Omental fat pad (tissue), 4 donors: ENCODE measurements around the gene SIRT4. TPM values are rescaled to one million over a fixed set of nuclear protein-coding genes. Genes with fewer than 3 reads are reported as not detected.
"Not testable (repeated sequence)": the region's sequence is repeated elsewhere in the genome, so short reads cannot be mapped to it uniquely, and the experiment has no call there.

Source experiments
- ATAC-seq: fragments of 150-250 bp; one replicate; pipeline ENCODE4 v1.9.1; 2016; ENCODE audit warnings: mild to moderate bottlenecking, moderate library complexity; ENCODE audit not compliant: low FRiP score
- DNase-seq: peaks from one replicate; pipeline ENCODE4 v3.0.0-alpha.2; 2019; ENCODE audit warnings: low spot score
- total RNA-seq, 4 donors: library from RNA; depleted of rRNA; stranded (reverse); fragments of >200 nt; gene quantifications; one replicate each; pipeline ENCODE4 v1.1.0, GENCODE V29; 2016
- TF ChIP-seq, protein P1 (sequence below), 3 donors: fragments of 450-650 bp; IDR thresholded peaks; one replicate each; pipeline ENCODE4 v1.5.1; 2016 to 2017; ENCODE audit warnings: antibody characterized with exemption in 3 of 3, mild to moderate bottlenecking in 3 of 3, moderate library complexity in 2 of 3

The SIRT4 gene
- total RNA-seq, 4 donors from 2014 or later: 1.3 to 2.4 (median 1.4) TPM; not detected in 1

DNA sequence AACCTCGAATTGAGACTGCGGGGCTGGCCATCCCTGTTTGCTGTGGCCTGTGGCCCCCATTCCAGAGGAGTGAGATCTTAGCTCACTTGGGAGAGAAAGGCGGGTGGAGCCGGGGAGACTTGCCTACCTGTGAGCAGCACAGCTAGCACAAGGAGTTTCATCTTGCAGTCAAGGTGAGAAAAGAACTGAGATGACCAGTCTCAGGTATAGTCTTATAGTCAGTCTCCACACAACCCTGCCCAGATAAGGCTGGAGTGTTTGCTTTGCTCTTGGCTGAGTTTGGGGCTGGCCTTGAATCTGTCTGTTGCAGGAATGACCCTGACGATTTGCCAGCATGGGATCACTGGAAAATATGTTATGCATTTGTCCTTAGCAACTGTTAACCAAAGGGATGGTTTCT is 25.5 kb downstream of the SIRT4 start, which contains the start of gene PLA2G1B:
Gene PLA2G1B, minus strand, starts transcription at position 187 of the 400 bp plus-strand sequence. Its CDS starts 26 bp downstream, at position 161.
- TF ChIP-seq, protein P1, sequence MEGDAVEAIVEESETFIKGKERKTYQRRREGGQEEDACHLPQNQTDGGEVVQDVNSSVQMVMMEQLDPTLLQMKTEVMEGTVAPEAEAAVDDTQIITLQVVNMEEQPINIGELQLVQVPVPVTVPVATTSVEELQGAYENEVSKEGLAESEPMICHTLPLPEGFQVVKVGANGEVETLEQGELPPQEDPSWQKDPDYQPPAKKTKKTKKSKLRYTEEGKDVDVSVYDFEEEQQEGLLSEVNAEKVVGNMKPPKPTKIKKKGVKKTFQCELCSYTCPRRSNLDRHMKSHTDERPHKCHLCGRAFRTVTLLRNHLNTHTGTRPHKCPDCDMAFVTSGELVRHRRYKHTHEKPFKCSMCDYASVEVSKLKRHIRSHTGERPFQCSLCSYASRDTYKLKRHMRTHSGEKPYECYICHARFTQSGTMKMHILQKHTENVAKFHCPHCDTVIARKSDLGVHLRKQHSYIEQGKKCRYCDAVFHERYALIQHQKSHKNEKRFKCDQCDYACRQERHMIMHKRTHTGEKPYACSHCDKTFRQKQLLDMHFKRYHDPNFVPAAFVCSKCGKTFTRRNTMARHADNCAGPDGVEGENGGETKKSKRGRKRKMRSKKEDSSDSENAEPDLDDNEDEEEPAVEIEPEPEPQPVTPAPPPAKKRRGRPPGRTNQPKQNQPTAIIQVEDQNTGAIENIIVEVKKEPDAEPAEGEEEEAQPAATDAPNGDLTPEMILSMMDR (IDR thresholded peaks at IDR 0.05): no peak
- ATAC-seq: no peak
- no peak for DNase-seq

DNA sequence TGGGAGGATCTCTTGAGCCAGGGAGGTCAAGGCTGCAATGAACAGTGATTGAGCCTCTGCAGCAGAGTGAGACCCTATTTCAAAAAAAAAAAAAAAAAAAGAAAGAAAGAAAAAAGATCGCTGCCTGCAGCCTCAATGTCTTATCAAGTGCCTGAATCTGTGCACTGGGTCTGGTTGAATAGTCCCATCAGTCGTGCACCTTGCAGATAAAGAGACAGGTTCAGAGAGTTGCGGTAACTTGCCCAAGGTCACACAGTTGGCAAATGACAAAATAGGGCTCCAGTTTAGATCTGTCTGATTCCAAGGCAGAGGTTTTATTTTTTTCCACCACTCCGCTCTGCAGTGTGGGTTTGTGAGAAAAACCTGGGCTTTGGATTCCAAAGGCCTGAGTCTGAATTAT is 26.1 kb downstream of the SIRT4 start:
- ATAC-seq (no peak), DNase-seq (no peak)
- TF ChIP-seq, protein P1 (IDR thresholded peaks at IDR 0.05): no peak

DNA sequence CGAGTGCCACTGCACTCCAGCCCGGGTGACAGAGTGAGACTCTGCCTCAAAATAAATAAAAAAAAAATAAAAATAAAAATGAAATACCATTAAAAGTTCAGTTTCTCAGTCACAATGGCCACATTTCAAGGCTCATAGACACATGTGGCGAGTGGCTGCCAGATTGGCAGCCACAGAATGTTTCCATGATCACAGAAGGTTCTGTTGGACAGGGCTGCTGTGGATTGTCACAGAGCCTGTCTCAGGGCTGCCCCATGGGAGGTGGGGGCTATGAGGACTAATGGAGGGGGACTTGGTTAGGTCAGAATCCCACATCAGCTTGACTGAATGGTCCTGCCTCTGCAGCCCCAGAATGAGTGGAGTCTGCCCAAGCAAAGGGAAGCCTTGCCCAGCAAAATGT is 29.3 kb downstream of the SIRT4 start:
- ATAC-seq (no peak), DNase-seq (no peak)
- TF ChIP-seq, protein P1 (IDR thresholded peaks at IDR 0.05): no peak

DNA sequence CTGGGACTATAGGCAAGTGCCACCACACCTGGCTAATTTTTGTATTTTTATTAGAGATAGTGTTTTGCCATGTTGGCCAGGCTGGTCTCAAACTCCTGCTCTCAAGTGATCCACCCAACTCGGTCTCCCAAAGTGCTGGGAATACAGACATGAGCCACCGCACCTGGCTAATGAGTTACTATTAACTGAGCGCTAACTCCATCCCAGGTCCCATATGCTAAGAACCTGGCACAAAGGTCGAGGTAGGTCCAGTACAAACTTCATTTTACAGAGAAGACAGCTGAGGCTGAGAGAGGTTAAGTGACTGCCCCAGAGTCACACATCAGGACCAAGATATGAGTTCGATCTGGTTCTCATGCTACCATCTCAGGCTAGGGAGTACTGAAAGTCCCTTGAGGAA is 29.9 kb downstream of the SIRT4 start:
- no peak for ATAC-seq
- DNase-seq: no peak
- TF ChIP-seq, protein P1 (IDR thresholded peaks at IDR 0.05): no peak

DNA sequence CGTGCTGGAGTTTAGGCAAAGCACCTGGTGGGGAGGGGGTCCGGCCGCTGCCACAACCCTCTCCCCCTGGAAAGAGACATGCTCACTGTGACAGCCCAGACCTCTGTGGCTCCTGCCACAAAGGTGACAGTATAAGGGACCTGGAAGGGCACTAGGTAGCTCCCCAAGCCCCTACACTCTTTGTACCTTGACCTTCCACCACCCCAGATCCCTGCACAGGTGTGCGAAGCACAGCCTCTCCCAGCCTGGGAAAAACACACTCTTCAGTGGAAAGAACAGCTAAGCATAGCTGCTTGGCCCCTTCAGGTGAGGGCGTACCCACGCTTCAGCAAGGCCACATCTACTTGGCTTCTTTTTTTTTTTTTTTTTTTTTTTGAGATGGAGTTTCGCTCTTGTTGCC is 30.4 kb downstream of the SIRT4 start:
- TF ChIP-seq, protein P1 (IDR thresholded peaks at IDR 0.05): no peak
- DNase-seq (no peak), ATAC-seq (no peak)

DNA sequence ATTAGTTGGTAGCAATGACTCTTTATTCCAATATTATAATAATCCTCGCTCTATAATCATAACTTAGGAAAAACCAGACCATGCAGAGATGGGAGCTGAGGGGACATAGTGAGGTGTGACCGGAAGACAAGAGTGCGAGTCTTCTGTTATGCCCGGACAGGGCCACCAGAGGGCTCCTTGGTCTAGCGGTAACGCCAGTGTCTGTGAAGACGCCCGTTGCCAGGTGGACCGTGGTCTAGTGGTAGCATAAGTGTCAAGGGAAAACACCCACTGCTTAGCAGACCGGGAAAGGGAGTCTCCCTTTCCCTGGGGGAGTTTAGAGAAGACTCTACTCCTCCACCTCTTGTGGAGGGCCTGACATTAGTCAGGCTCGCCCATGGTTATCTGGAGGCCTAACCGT is 33.3 kb downstream of the SIRT4 start:
- ATAC-seq: not testable (repeated sequence)
- peak; percentile 38 for DNase-seq

DNA sequence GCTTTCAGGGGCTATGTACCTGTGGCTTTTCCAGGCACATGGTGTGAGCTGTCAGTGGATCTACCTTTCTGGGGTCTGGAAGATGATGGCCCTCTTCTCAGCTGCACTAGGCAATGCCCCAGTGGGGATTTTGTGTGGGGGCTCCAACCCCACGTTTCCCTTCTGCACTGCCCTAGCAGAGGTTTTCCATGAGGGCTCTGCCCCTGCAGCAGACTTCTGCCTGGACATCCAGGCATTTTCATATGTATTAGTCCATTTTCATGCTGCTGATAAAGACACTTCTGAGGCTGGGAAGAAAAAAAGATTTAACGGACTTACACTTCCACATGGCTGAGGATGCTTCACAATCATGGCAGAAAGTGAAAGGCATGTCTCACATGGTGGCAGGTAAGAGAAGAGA is 34.3 kb downstream of the SIRT4 start:
- ATAC-seq, DNase-seq: not testable (repeated sequence)

DNA sequence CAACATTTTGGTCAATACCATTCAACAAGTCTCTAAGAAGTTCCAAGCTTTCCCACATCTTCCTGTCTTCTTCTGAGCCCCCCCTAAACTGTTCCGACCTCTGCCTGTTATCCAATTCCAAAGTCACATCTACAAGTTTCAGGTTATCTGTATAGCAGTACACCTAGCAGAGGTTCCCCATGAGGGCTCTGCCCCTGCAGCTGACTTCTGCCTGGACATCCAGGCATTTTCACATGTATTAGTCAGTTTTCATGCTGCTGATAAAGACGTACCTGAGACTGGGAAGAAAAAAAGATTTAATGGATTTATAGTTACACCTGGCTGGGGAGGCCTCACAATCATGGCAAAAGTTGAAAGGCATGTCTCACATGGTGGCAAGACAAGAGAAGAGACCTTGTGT is 35.6 kb downstream of the SIRT4 start:
- DNase-seq (no peak), ATAC-seq (no peak)
- TF ChIP-seq, protein P1 (IDR thresholded peaks at IDR 0.05): no peak
